ENCODE results near the gene GSAP. TPM values are rescaled to one million over a fixed set of nuclear protein-coding genes. Genes with fewer than 3 reads are reported as not detected.

Gene GSAP
- total RNA-seq, 2 experiments from 2014 or later, result 0.55 TPM; not detected in 1

GRCh38 chr7:77393954-77394353 lies 22.2 kb downstream of the GSAP start:
- Histone ChIP-seq H3K79me2 (ENCODE audit: insufficient read depth, low read depth, low read length) (no peaks in the 10 kb centered on the region), H3K4me2 (ENCODE audit: low read length) (no peak overlapping the region), H3K4me3 (ENCODE audit: low read depth, low read length, poor library complexity, severe bottlenecking) (no peak overlapping the region), H3K4me1 (ENCODE audit: insufficient read depth, low read length, poor library complexity, severe bottlenecking) (no peaks in the 10 kb centered on the region), H2AFZ (ENCODE audit: low read length) (no peak overlapping the region), H3K9me2 (ENCODE audit: insufficient read depth, low read length) (no peaks in the 10 kb centered on the region), H3K9me3 (ENCODE audit: low read length) (no peaks in the 10 kb centered on the region), H4K20me1 (ENCODE audit: insufficient read depth, low read length) (no peaks in the 10 kb centered on the region), H3K27ac (ENCODE audit: low read depth, low read length, poor library complexity, severe bottlenecking) (no peak overlapping the region), H3K36me3 (ENCODE audit: insufficient read depth, low read length) (no peaks in the 10 kb centered on the region)
- POLR2A ChIA-PET, result no interaction called here
- CTCF ChIA-PET (ENCODE audit: unreplicated experiment), result no interaction called here
- intact Hi-C loops (cut with micrococcal nuclease; ENCODE audit: unreplicated experiment), result no loop called here
- BruUV-seq (replicated peaks), result no TSS peak
- no peak for DNase-seq (ENCODE audit: low spot score)
- TF ChIP-seq EZH2phosphoT487 (IDR thresholded peaks at IDR 0.05; ENCODE audit: borderline replicate concordance, low read depth, low read length) (no peak), CTCF (conservative IDR thresholded peaks at IDR 0.05; ENCODE audit: low read length) (no peak)

- Histone ChIP-seq H3K9me3 (ENCODE audit: low read length) (no peaks in the 10 kb centered on the region), H3K4me2 (ENCODE audit: low read length) (no peak overlapping the region), H3K4me3 (ENCODE audit: low read depth, low read length, poor library complexity, severe bottlenecking) (no peak overlapping the region), H2AFZ (ENCODE audit: low read length) (no peak overlapping the region), H3K36me3 (ENCODE audit: insufficient read depth, low read length) (no peaks in the 10 kb centered on the region), H3K79me2 (ENCODE audit: insufficient read depth, low read depth, low read length) (no peaks in the 10 kb centered on the region), H3K4me1 (ENCODE audit: insufficient read depth, low read length, poor library complexity, severe bottlenecking) (no peaks in the 10 kb centered on the region), H3K27ac (ENCODE audit: low read depth, low read length, poor library complexity, severe bottlenecking) (no peak overlapping the region), H3K9me2 (ENCODE audit: insufficient read depth, low read length) (no peaks in the 10 kb centered on the region), H4K20me1 (ENCODE audit: insufficient read depth, low read length) (no peaks in the 10 kb centered on the region)
- POLR2A ChIA-PET, result no interaction called here
- TF ChIP-seq EZH2phosphoT487 (IDR thresholded peaks at IDR 0.05; ENCODE audit: borderline replicate concordance, low read depth, low read length), result no peak
- no peak for TF ChIP-seq CTCF (conservative IDR thresholded peaks at IDR 0.05; ENCODE audit: low read length)
- CTCF ChIA-PET (ENCODE audit: unreplicated experiment), result no interaction called here
- BruUV-seq (replicated peaks), result no TSS peak
- DNase-seq (ENCODE audit: low spot score), result no peak
- intact Hi-C loops (cut with micrococcal nuclease; ENCODE audit: unreplicated experiment), result no loop called here
Measured at GRCh38 chr7:77393261-77393660, 22.9 kb downstream of the GSAP start.

- no peaks in the 10 kb centered on the region for H3K4me1 ChIP-seq (ENCODE audit: insufficient read depth, low read length, poor library complexity, severe bottlenecking)
- H3K36me3 ChIP-seq (ENCODE audit: insufficient read depth, low read length), result no peaks in the 10 kb centered on the region
- no peak overlapping the region for H2AFZ ChIP-seq (ENCODE audit: low read length)
- H3K27ac ChIP-seq (ENCODE audit: low read depth, low read length, poor library complexity, severe bottlenecking), result no peak overlapping the region
- no peaks in the 10 kb centered on the region for H3K9me3 ChIP-seq (ENCODE audit: low read length)
- no peak for DNase-seq (ENCODE audit: low spot score)
- TF ChIP-seq EZH2phosphoT487 (IDR thresholded peaks at IDR 0.05; ENCODE audit: borderline replicate concordance, low read depth, low read length) (no peak), CTCF (conservative IDR thresholded peaks at IDR 0.05; ENCODE audit: low read length) (no peak)
- ChIA-PET CTCF (ENCODE audit: unreplicated experiment) (no interaction called here), POLR2A (interaction anchor here (0.7 to 1.1 kb wide), 3 partner anchors 13 to 891 kb away, joined by 3 to 6 read pairs (median 3); no protein-coding TSS in a partner anchor)
- no TSS peak for BruUV-seq (replicated peaks)
- H3K9me2 ChIP-seq (ENCODE audit: insufficient read depth, low read length), result no peaks in the 10 kb centered on the region
- no peak overlapping the region for H3K4me2 ChIP-seq (ENCODE audit: low read length)
- no peaks in the 10 kb centered on the region for H3K79me2 ChIP-seq (ENCODE audit: insufficient read depth, low read depth, low read length)
- H4K20me1 ChIP-seq (ENCODE audit: insufficient read depth, low read length), result no peaks in the 10 kb centered on the region
- H3K4me3 ChIP-seq (ENCODE audit: low read depth, low read length, poor library complexity, severe bottlenecking), result no peak overlapping the region
- intact Hi-C loops (cut with micrococcal nuclease; ENCODE audit: unreplicated experiment), result no loop called here
Measured at GRCh38 chr7:77391230-77391629, 24.9 kb downstream of the GSAP start.

Measured in OCI-LY7 (cell line).